ENCODE results near the gene SELENOM.
A peak's percentile ranks its signal among the peaks of the same experiment; 100 is the strongest.

- TF ChIP-seq CTCF (IDR thresholded peaks at IDR 0.05) (peak; percentile 61), EZH2 (IDR thresholded peaks at IDR 0.05; ENCODE audit: borderline replicate concordance, insufficient read depth, low read depth, low read length, poor library complexity, severe bottlenecking) (no peak)
Observed at GRCh38 chr22:31085493-31085824, 21.9 kb downstream of the SELENOM start.
